GM21367 (cell line): ENCODE results near the gene BRICD5.
A peak's percentile ranks its signal among the peaks of the same experiment; 100 is the strongest.

Source experiments
- ATAC-seq: cut with Tn5 transposase; IDR thresholded peaks from one replicate; pipeline ENCODE4 v1.9.1; 2021; ENCODE audit not compliant: unreplicated experiment

Gene BRICD5

GRCh38 chr16:2237493-2238149 is 27.0 kb upstream of the BRICD5 start:
- ATAC-seq, result no peak

GRCh38 chr16:2237102-2237482 is 26.4 kb upstream of the BRICD5 start:
- no peak for ATAC-seq

- no peak for ATAC-seq
Observed at GRCh38 chr16:2236337-2237101, 25.9 kb upstream of the BRICD5 start, which contains the start of gene DNASE1L2. TSS of gene DNASE1L2 (plus strand) at chr16:2236444. CDS start at chr16:2236817, 373 bp downstream.

GRCh38 chr16:2235695-2236336 is 25.2 kb upstream of the BRICD5 start:
- no peak for ATAC-seq

GRCh38 chr16:2235234-2235651 is 24.6 kb upstream of the BRICD5 start:
- ATAC-seq, result no peak

- ATAC-seq, result no peak
Observed at GRCh38 chr16:2234813-2235170, 24.1 kb upstream of the BRICD5 start.

GRCh38 chr16:2233872-2234812 is 23.5 kb upstream of the BRICD5 start:
- ATAC-seq, result no peak

GRCh38 chr16:2233046-2233775 is 22.5 kb upstream of the BRICD5 start:
- ATAC-seq, result no peak

- ATAC-seq, result no peak
Observed at GRCh38 chr16:2232094-2232990, 21.7 kb upstream of the BRICD5 start.

GRCh38 chr16:2231016-2231931 is 20.6 kb upstream of the BRICD5 start:
- no peak for ATAC-seq

GRCh38 chr16:2230376-2230775 is 19.7 kb upstream of the BRICD5 start:
- ATAC-seq, result no peak

GRCh38 chr16:2229632-2230250 is 19.1 kb upstream of the BRICD5 start:
- no peak for ATAC-seq

GRCh38 chr16:2229091-2229490 is 18.4 kb upstream of the BRICD5 start:
- no peak for ATAC-seq

- no peak for ATAC-seq
Observed at GRCh38 chr16:2228161-2228824, 17.6 kb upstream of the BRICD5 start.

- ATAC-seq, result no peak
Observed at GRCh38 chr16:2226918-2227317, 16.3 kb upstream of the BRICD5 start.

- no peak for ATAC-seq
Observed at GRCh38 chr16:2226245-2226793, 15.7 kb upstream of the BRICD5 start.

GRCh38 chr16:2223942-2224486 is 13.4 kb upstream of the BRICD5 start:
- peak; percentile 2 for ATAC-seq
